ENCODE results near the gene SRP14.
A peak's percentile ranks its signal among the peaks of the same experiment; 100 is the strongest.

SRP14 gene

DNA sequence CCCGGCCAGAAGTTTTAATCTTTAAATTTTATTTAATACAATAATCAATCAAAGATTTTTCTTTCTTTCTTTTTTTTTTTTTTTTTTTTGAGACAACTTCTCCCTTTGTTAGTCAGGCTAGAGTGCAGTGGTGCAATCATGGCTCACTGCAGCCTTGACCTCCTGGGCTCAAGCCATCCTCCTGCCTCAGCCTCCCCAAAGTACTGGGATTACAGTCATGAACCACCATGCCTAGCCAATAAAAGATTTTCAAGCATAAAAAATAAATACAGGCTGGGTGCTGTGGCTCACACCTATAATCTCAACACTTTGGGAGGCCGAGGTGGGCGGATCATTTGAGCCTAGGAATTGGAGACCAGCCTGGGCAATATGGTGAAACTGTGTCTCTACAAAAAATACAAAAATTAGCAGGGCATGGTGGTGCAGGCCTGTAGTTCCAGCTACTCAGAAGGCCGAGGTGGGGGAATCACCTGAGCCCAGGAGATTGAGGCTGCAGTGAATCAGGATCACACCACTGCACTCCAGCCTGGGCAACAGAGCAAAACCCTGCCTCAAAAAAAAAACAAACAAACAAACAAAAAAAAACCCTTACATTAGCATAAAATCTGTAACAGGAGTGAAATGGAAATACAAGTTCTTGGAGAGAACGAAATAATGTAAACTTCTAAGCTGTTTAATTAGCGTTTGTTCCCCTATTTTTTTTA, 29.1 kb upstream of the SRP14 start:
- DNase-seq, result no peak

- no peak for DNase-seq
These were observed 27.6 kb upstream of the SRP14 start for GRCh38 chr15:40066589-40066988.

DNA sequence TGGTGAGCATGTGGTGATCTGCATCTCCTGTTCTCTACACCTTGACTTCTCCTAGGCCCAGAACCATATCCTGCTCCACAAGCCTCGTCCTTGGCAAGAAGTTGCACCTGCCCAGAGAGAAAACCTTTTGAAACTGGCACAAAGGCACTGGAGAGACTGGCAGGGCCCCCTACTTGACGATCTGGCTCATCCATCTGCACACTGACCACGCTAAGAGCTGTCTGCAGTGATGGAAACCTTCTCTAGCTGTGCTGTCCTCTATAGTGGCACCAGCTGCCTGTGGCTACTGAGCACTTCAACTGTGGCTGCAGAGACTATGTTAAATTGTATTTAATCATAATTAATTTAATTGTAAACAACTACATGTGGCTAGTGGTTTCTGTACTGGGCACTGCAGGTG, 26.2 kb upstream of the SRP14 start:
- DNase-seq, result no peak

DNA sequence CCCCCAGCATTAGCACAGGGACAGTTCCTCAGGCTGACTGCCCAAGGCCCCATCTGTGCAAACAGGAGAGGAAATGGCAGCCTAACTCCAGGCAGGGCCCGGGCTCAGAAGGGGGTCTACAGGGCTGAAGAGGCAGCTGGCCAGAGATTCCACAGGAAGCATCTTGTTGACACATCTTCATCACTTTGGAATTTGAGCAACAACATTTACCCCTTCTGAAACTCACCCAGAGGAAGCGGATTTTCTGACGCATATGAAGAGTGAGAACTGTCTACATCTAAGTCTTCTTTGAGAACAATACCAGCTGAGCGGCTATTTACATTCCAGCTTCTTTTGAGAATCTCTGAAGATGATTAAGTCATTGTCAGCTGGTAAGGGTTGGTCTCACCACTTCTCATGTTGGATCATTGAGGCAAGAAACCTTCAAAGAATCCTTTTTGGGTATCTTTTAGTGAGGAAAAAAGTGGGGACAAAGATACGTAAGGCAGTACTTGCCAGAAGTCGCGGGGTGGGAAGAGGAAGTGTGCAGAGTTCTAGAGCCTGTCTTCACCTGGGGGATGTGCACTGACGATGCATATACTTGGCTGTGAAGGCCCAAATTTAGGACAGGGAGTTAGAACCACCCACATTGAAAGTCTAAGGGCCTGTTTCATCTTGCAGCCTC, 25.4 kb upstream of the SRP14 start:
- no peak for DNase-seq

DNA sequence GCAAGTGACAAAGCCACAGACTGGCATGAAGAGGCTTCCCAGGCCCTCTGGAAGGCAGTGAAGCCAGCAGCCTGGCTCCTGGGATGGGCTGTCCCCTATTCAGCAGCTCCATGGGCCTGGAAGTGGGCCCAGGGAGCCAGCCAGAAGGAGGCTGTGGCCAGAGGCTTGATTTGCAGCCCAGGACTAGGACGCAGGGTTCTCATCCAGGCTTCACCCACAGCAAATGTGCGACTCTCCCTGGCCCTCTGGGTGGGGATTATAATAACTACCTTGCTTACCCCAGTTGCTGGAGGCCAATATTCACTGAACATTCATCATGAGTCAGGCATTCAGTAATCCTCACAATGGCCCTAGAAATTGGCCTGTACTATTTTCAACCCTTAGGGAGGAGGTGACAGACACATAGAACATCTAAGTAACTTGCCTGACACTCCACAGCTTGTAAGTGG, 24.6 kb upstream of the SRP14 start:
- DNase-seq, result no peak

GRCh38 chr15:40062816-40063562, 24.0 kb upstream of the SRP14 start:
- no peak for DNase-seq

- DNase-seq, result no peak
These were observed 22.4 kb upstream of the SRP14 start for GRCh38 chr15:40061212-40061901.

DNA sequence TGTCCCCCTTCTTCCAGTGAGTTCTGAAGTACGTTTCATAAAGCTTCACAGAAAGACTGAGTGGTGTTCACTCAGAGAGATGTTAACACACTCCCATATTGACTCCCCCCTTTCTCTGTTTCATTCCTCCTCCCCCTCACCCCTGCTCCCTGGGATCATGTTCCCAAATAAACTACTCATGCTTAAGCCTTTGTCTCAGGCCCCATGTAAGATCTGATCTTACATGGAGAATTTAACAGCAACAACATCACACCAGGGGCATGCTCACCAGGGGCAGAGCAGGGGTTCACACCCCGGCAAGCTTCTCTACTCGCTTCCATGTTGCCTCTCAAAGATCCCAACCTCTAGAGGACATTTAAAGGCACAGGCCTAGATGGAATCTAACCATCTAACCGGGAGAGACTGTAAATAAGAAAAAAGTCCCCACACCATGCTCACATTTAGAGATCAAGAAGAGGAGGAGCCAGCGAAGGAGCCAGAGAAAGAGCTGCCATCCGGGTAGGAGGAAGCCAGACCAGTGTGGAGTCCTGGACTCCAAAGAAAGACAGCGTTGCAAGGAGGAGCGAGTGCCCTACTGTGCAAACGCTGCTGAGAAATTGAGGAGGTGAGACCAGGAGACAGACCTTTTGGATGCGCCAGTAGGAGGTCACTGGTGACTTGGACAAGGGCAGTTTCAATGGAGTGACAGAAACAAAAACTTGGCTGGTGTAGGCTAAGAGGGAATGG, 21.4 kb upstream of the SRP14 start:
- DNase-seq, result no peak

- DNase-seq, result no peak
These were observed 20.8 kb upstream of the SRP14 start for GRCh38 chr15:40059821-40060220.

DNA sequence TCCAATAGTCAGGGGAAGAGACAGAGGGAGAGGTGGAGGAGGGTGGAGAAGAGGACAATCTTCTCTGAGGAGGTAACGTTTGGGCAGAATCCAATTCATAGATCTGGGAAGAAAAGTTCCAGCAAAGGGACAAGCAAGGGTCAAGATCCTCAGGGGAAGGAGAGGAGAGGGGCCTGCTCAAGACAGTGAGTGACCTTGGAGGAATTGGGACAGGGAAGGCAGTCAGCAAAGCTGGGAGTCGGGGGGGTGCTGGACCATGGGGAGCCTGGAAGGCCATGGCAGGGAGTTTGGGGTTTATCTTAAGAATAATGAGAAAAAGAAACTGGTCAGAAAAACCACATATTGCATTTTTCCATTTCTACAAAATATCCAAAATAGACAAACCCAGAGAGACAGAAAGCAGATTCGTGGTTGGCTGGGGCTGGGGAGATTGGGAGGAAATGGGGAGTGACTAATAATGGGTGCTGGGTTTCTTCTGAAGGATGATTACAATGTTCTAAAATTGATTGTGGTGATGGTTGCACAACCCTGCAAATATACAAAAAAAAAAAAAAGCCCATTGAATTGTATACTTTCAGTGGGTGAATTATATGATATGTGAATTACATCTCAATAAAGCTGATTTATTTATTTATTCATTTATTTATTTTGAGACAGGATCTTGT, 19.6 kb upstream of the SRP14 start:
- DNase-seq, result no peak

DNA sequence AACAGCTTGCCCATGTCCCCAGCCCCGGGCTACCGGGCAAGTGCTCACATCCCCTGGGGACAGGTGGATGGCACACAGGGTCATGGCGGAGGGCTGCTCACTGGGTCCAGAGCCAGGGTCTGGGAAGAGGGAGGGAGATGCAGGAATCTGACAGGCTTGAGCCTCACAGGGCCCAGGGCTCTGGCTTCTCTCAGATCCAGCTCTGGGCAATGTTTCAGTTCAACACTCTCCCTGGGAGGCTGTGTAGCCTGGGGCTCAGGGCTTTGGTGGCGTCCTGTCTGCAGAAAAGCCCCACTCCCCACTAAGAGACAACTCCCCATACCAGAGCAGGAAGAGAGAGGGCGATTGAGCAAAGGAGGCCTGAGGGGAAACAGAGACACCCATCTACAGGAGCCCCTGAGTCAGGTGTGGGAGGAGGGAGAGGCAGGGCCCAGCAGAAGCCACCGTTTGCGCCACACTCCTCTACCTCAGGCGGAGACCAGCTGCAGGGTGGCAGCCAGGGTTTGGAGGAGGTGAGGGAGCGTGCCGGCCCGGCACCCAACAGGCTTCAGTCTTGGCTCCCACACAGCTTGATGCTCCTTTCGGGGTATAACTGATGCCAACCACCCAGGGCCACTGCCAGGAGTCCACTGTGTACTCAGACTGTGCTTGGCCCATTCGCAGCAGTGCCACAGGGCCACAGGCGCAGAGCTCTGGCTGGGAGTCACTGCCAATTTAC, 16.8 kb upstream of the SRP14 start:
- no peak for DNase-seq

DNA sequence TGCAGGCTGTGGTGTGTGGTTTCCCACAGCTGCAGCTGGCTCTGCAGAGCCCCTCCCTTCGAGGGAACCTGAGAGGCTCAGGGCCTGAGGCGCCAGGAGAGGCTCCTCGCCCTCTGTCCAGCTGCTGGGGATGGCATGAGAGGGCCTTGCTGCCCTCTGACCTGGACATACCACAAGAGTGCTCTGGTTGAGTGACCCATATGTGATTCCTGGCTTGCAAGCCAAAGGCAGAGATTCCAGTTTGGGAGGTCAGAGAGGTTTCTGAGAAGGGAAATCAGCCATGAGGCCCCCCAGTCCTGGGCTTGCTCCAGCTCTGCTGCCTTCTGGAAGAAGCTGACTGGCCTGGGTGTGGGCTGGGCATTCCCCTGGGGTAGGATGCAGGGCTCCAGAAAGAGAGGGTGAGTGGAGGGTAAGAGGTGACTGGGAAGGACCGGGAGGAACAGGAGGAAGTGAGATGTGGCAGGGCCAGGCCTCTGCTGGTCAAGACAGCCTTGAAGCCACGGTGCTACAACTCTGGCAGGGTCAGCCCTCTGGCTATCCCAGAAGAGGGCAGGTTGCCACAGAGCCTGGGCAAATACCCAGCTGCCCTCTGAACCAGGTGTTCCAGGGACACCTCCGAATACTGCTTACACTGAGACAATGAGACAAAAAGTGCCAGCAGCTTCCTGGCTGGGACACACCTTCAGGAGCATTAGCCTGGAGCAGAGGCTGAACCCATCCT, 16.0 kb upstream of the SRP14 start:
- peak; percentile 56 for DNase-seq

DNA sequence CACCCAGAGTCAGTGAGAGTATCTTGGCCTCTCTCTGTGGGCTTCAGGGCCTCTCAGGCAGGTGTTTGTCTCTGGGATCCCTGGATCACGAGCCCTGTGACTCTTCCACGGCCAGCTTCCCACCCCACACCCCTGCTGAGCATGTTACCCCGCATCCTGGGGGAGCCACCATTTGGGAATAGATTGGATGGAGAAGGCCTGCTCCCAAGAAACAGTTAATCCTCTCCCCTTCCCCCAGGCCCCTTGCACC, 15.5 kb upstream of the SRP14 start:
- no peak for DNase-seq

DNA sequence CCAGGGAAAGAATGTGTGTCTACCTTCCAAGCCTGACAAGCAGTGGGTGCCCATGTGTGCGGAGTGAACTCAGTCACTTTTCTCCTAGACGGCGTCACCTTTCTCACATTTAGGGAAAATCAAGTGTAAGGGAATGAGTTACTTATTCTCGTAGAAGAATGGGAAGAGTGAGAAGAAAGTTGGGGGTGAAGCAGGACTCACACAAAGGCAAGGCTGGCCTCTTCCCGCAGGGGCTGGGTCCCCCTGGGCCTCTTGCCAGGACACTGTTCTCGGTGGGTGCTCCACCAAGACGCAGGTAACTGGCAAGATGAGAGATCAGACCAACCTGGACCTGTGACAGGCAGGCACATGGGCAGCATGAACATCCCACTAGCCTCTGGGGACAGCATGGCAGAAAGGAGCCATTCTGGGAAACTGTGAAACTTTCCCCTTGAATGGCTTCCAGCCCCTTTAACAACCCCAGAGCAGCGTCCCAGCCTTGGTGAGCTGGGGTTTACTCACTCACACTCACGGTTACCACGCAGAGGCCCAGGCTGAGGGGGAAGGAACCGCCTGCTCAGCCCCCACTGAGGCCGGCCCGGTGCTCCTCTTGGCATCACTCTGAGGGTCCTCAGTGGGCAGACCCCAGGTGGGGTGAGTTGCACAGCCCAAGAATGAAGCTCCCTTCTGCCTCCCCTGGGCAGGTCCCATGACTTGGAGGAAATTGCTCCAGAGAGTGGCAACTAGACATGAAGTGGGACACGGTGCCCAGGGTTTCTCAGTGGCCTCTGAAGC, 15.0 kb upstream of the SRP14 start:
- no peak for DNase-seq

GRCh38 chr15:40053079-40053830, 14.3 kb upstream of the SRP14 start:
- DNase-seq, result no peak

GRCh38 chr15:40052604-40053003, 13.6 kb upstream of the SRP14 start:
- DNase-seq, result no peak

DNA sequence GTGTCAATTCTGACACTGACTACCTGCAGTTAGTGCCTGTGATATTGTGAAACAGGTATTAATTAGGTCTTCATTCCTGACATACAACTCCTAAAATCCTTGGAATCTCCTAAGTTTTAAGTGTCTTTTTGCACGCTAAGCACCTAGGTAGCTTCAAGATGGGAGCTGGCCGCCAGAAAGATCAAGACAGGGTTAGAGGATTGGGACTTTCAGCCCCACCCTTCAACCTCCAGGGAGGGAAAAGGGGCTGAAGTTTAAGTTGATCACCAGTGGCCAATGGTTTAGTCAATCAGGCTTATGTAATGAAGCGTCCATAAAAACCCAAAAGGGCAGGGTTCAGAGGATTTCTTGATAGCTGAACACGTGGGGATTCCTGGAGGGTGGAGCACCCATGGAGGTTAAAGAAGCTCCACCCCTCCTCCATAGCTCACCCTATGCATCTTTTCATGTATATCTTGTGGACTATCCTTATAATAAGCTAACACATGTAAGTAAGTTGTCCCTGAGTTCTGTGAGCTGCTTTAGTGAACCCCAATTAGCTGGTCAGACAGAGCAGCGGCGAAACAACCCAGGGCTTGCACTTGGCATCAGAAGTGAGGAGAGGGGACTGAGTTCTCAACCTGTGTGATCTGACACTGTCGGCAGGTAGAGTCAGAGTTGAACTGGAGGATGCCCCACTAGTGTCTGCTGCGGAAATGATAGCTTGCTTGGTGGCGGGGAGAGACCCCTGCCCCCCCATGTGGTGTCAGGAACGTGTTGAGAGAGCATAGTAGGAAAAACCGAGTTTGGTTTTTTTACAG, 12.8 kb upstream of the SRP14 start:
- DNase-seq, result no peak

- peak; percentile 33 for DNase-seq
These were observed 11.9 kb upstream of the SRP14 start for GRCh38 chr15:40050788-40051470.

Measured in hematopoietic multipotent progenitor cell treated with erythropoietin and hydrocortisone succinate and interleukin-3 and kit ligand, for 4 days (in vitro differentiated cells).